ENCODE data around the gene PXDN. TPM values are rescaled to one million over a fixed set of nuclear protein-coding genes. Genes with fewer than 3 reads are reported as not detected.
A peak's percentile ranks its signal among the peaks of the same experiment; 100 is the strongest.

Gene PXDN
- total and polyA plus RNA-seq, 7 donors, result 4.1 to 15.4 (median 9.4) TPM

- Histone ChIP-seq H3K27ac (no peak overlapping the region), H3K36me3 (ENCODE audit: insufficient read depth in 1 of 2, low read depth in 1 of 2) (no peaks in the 10 kb centered on the region), H3K27me3 (ENCODE audit: insufficient read depth in 3 of 3, low read length in 2 of 3) (peaks cover 0 to 26% (median 0%) of the 10 kb centered on the region in 3 donors), H3K4me1 (no peaks in the 10 kb centered on the region), H3K4me3 (no peak overlapping the region), H3K9me3 (no peaks in the 10 kb centered on the region)
- intact Hi-C loops (cut with DNase I), result no loop called here
- WGBS, 3 donors, result 79 to 91% (median 86%) methylated on average over 27 of the region's 27 CpGs
- TF ChIP-seq CTCF (IDR thresholded peaks at IDR 0.05), result no peak
- DNase-seq, result peak in 1 of 2 donors; percentile 39
- no peak for ATAC-seq
Measured at GRCh38 chr2:1588051-1588977, 156.0 kb downstream of the PXDN start.

DNA sequence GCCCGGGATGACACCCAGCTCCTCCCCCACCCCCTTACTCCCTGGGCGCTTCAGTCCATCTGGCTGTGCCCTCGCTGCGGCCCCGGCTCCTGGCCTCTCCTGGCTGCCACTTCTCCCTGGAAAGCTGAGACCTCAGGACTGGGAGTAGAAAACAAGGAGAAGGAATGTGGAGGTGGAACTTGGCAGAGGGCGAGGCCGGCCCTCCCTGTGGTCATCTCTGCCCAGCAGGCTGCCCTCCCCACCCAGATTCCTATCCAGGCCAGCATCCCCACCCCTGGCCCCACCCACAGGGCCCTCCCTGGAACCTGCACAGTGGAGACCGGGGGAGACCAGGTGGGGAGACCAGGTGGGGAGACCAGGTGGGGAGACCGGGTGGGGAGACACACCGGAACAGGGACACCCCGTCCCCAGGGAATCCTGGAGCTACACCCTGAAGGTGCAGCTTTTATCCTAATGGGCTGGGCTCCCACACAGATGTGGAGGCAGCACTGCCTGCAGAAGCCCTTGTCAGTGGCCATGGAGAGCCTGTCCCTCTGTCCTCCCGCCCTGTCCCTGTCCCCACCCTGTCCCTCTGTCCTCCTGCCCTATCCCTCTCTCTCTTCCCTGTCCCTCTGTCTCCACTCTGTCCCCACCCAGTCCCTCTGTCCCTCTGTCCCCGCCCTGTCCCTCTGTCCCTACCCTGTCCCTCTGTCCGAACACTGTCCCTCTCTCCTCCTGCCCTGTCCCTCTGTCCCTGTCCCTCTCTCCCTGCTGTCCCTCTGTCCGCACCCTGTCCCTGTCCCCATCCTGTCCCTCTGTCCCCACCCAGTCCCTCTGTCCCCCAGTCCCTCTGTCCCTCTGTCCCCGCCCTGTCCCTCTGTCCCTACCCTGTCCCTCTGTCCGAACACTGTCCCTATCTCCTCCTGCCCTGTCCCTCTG lies 157.1 kb downstream of the PXDN start:
- ATAC-seq, result no peak

GRCh38 chr2:1586251-1586922 lies 157.9 kb downstream of the PXDN start:
- peaks cover 0 to 23% (median 0%) of the 10 kb centered on the region in 3 donors for H3K27me3 ChIP-seq (ENCODE audit: insufficient read depth in 3 of 3, low read length in 2 of 3)
- intact Hi-C loops (cut with DNase I), result no loop called here
- H3K4me1 ChIP-seq, result no peaks in the 10 kb centered on the region
- 80 to 89% (median 86%) methylated on average over 14 of the region's 14 CpGs for WGBS, 3 donors
- ATAC-seq (no peak), DNase-seq (peak in 1 of 2 donors; percentile 17)
- no peaks in the 10 kb centered on the region for H3K9me3 ChIP-seq
- H3K27ac ChIP-seq, result no peak overlapping the region
- no peak for TF ChIP-seq CTCF (IDR thresholded peaks at IDR 0.05)
- H3K4me3 ChIP-seq, result no peak overlapping the region
- no peaks in the 10 kb centered on the region for H3K36me3 ChIP-seq (ENCODE audit: insufficient read depth in 1 of 2, low read depth in 1 of 2)

More for the DNA sequence above, 157.1 kb downstream of the PXDN start:
- 71 to 84% (median 81%) methylated on average over 16 to 17 of the region's 17 CpGs for WGBS, 3 donors
- no peak for TF ChIP-seq CTCF (IDR thresholded peaks at IDR 0.05)
- H3K4me3 ChIP-seq, result no peak overlapping the region
- H3K9me3 ChIP-seq, result no peaks in the 10 kb centered on the region
- no peaks in the 10 kb centered on the region for H3K4me1 ChIP-seq
- no peaks in the 10 kb centered on the region for H3K36me3 ChIP-seq (ENCODE audit: insufficient read depth in 1 of 2, low read depth in 1 of 2)
- H3K27ac ChIP-seq, result no peak overlapping the region
- intact Hi-C loops (cut with DNase I), result no loop called here
- peak in 1 of 2 donors; percentile 44 for DNase-seq
- peaks cover 0 to 26% (median 0%) of the 10 kb centered on the region in 3 donors for H3K27me3 ChIP-seq (ENCODE audit: insufficient read depth in 3 of 3, low read length in 2 of 3)

GRCh38 chr2:1585635-1586034 lies 158.7 kb downstream of the PXDN start:
- 86 to 91% (median 89%) methylated on average over 17 of the region's 17 CpGs for WGBS, 3 donors
- DNase-seq, result peak in 1 of 2 donors; percentile 36

More at GRCh38 chr2:1585635-1586034, 158.7 kb downstream of the PXDN start:
- peaks cover 0 to 16% (median 0%) of the 10 kb centered on the region in 3 donors for H3K27me3 ChIP-seq (ENCODE audit: insufficient read depth in 3 of 3, low read length in 2 of 3)
- intact Hi-C loops (cut with DNase I), result no loop called here
- H3K4me3 ChIP-seq, result no peak overlapping the region
- no peak overlapping the region for H3K27ac ChIP-seq
- TF ChIP-seq CTCF (IDR thresholded peaks at IDR 0.05), result no peak
- no peak for ATAC-seq
- H3K4me1 ChIP-seq, result no peaks in the 10 kb centered on the region
- no peaks in the 10 kb centered on the region for H3K9me3 ChIP-seq
- no peaks in the 10 kb centered on the region for H3K36me3 ChIP-seq (ENCODE audit: insufficient read depth in 1 of 2, low read depth in 1 of 2)
